Activated CD4-positive, alpha-beta memory T cell treated with anti-CD3 and anti-CD28 coated beads, Interleukin-2, amount 10 ng/mL, durations not matched to agents 7 days and 5 days (primary cell): Measurements from ENCODE around the gene CACNA1C. TPM values are rescaled to one million over a fixed set of nuclear protein-coding genes. Genes with fewer than 3 reads are reported as not detected.

Source experiments
- CTCF ChIA-PET: fragments of 350-600 bp; sonication (Branson Sonifier 250); formaldehyde crosslinking; loops from one replicate; lab custom pipeline; 2021; ENCODE audit warnings: antibody characterized with exemption, inconsistent platforms; lab: Charles Lee
- POLR2A ChIA-PET: fragments of 350-600 bp; sonication (Branson Sonifier 250); formaldehyde crosslinking; loops from one replicate; lab custom pipeline; 2021; ENCODE audit warnings: antibody characterized with exemption; lab: Charles Lee
- DNase-seq: peaks from one replicate; pipeline ENCODE4 v3.0.0-alpha.2; 2020
- H3K27ac Mint-ChIP-seq: one replicate; pipeline ENCODE4 v1.8.0; 2021; ENCODE audit warnings: mild to moderate bottlenecking, mixed read lengths
- H3K27me3 Mint-ChIP-seq: one replicate; pipeline ENCODE4 v1.8.0; 2021; ENCODE audit warnings: mixed read lengths
- H3K36me3 Mint-ChIP-seq: one replicate; pipeline ENCODE4 v1.8.0; 2021; ENCODE audit warnings: low read depth, mixed read lengths
- H3K4me1 Mint-ChIP-seq: one replicate; pipeline ENCODE4 v1.8.0; 2021; ENCODE audit warnings: mixed read lengths
- H3K4me3 Mint-ChIP-seq: one replicate; pipeline ENCODE4 v1.8.0; 2021; ENCODE audit warnings: mild to moderate bottlenecking, mixed read lengths
- H3K9me3 Mint-ChIP-seq: one replicate; pipeline ENCODE4 v1.8.0; 2021; ENCODE audit warnings: mixed read lengths
- total RNA-seq, 2 experiments: library from RNA; stranded (reverse); gene quantifications; one replicate each; pipeline ENCODE4 v1.2.3, GENCODE V29; 2021

CACNA1C gene
- total RNA-seq, 2 experiments from 2014 or later: 0.30 TPM

- DNase-seq: no peak
- Mint-ChIP-seq H3K27ac (no peak overlapping the region), H3K27me3 (peaks cover under 1% of the 10 kb centered on the region), H3K9me3 (no peaks in the 10 kb centered on the region), H3K36me3 (no peaks in the 10 kb centered on the region), H3K4me3 (no peak overlapping the region), H3K4me1 (peaks cover 1% of the 10 kb centered on the region)
- ChIA-PET POLR2A (interaction anchor here (1.6 kb wide), 1 partner anchor 14 kb away, joined by 3 read pairs; no protein-coding TSS in a partner anchor), CTCF (no interaction called here)
Observed at GRCh38 chr12:2550561-2551411, 498.0 kb downstream of the CACNA1C start.

GRCh38 chr12:2551412-2551900, 498.7 kb downstream of the CACNA1C start:
- Mint-ChIP-seq H3K27ac (no peak overlapping the region), H3K4me1 (peaks cover 1% of the 10 kb centered on the region), H3K36me3 (no peaks in the 10 kb centered on the region), H3K27me3 (peaks cover 5% of the 10 kb centered on the region), H3K9me3 (no peaks in the 10 kb centered on the region), H3K4me3 (no peak overlapping the region)
- CTCF ChIA-PET: no interaction called here
- no peak for DNase-seq
- POLR2A ChIA-PET: interaction anchor here (1.6 kb wide), 1 partner anchor 14 kb away, joined by 3 read pairs; no protein-coding TSS in a partner anchor

- ChIA-PET POLR2A (interaction anchor here (1.6 kb wide), 1 partner anchor 15 kb away, joined by 3 read pairs; no protein-coding TSS in a partner anchor), CTCF (no interaction called here)
- Mint-ChIP-seq H3K27me3 (peaks cover 10% of the 10 kb centered on the region), H3K27ac (no peak overlapping the region), H3K36me3 (no peaks in the 10 kb centered on the region), H3K4me3 (no peak overlapping the region), H3K9me3 (no peaks in the 10 kb centered on the region), H3K4me1 (peaks cover 1% of the 10 kb centered on the region)
- no peak for DNase-seq
Observed at GRCh38 chr12:2552000-2552756, 499.4 kb downstream of the CACNA1C start.

GRCh38 chr12:2553388-2554126, 500.8 kb downstream of the CACNA1C start:
- ChIA-PET POLR2A (no interaction called here), CTCF (no interaction called here)
- DNase-seq: no peak
- Mint-ChIP-seq H3K9me3 (no peaks in the 10 kb centered on the region), H3K4me3 (no peak overlapping the region), H3K27ac (no peak overlapping the region), H3K27me3 (peaks cover 10% of the 10 kb centered on the region), H3K36me3 (no peaks in the 10 kb centered on the region), H3K4me1 (peaks cover 1% of the 10 kb centered on the region)

GRCh38 chr12:2555487-2556082, 502.8 kb downstream of the CACNA1C start:
- POLR2A ChIA-PET: no interaction called here
- CTCF ChIA-PET: no interaction called here
- Mint-ChIP-seq H3K27me3 (peaks cover 15% of the 10 kb centered on the region), H3K9me3 (no peaks in the 10 kb centered on the region), H3K4me1 (peaks cover 1% of the 10 kb centered on the region), H3K27ac (no peak overlapping the region), H3K4me3 (no peak overlapping the region), H3K36me3 (no peaks in the 10 kb centered on the region)
- no peak for DNase-seq

- H3K27me3 Mint-ChIP-seq: peaks cover 19% of the 10 kb centered on the region
- ChIA-PET CTCF (no interaction called here), POLR2A (no interaction called here)
- DNase-seq: no peak
- H3K36me3 Mint-ChIP-seq: no peaks in the 10 kb centered on the region
- H3K27ac Mint-ChIP-seq: no peak overlapping the region
- H3K4me1 Mint-ChIP-seq: peaks cover 1% of the 10 kb centered on the region
- H3K4me3 Mint-ChIP-seq: no peak overlapping the region
- H3K9me3 Mint-ChIP-seq: no peaks in the 10 kb centered on the region
Observed at GRCh38 chr12:2557597-2557996, 504.8 kb downstream of the CACNA1C start.

- ChIA-PET CTCF (no interaction called here), POLR2A (no interaction called here)
- Mint-ChIP-seq H3K4me3 (no peak overlapping the region), H3K4me1 (no peaks in the 10 kb centered on the region), H3K27me3 (peaks cover 19% of the 10 kb centered on the region), H3K27ac (no peak overlapping the region), H3K9me3 (no peaks in the 10 kb centered on the region), H3K36me3 (no peaks in the 10 kb centered on the region)
- DNase-seq: no peak
Observed at GRCh38 chr12:2559931-2560330, 507.1 kb downstream of the CACNA1C start.

GRCh38 chr12:2560356-2560755, 507.6 kb downstream of the CACNA1C start:
- Mint-ChIP-seq H3K27me3 (peaks cover 19% of the 10 kb centered on the region), H3K9me3 (no peaks in the 10 kb centered on the region), H3K27ac (no peak overlapping the region), H3K36me3 (no peaks in the 10 kb centered on the region), H3K4me3 (no peak overlapping the region), H3K4me1 (no peaks in the 10 kb centered on the region)
- CTCF ChIA-PET: no interaction called here
- no peak for DNase-seq
- POLR2A ChIA-PET: no interaction called here

- no peak for DNase-seq
- POLR2A ChIA-PET: no interaction called here
- Mint-ChIP-seq H3K4me3 (no peak overlapping the region), H3K27me3 (peaks cover 16% of the 10 kb centered on the region), H3K4me1 (no peaks in the 10 kb centered on the region), H3K9me3 (no peaks in the 10 kb centered on the region), H3K36me3 (no peaks in the 10 kb centered on the region), H3K27ac (no peak overlapping the region)
- CTCF ChIA-PET: no interaction called here
Observed at GRCh38 chr12:2561367-2561766, 508.6 kb downstream of the CACNA1C start.

GRCh38 chr12:2562400-2562799, 509.6 kb downstream of the CACNA1C start:
- Mint-ChIP-seq H3K4me3 (no peak overlapping the region), H3K27ac (no peak overlapping the region), H3K4me1 (no peaks in the 10 kb centered on the region), H3K9me3 (no peaks in the 10 kb centered on the region), H3K27me3 (peaks cover 10% of the 10 kb centered on the region), H3K36me3 (no peaks in the 10 kb centered on the region)
- CTCF ChIA-PET: no interaction called here
- POLR2A ChIA-PET: no interaction called here
- no peak for DNase-seq

GRCh38 chr12:2563709-2564108, 510.9 kb downstream of the CACNA1C start:
- Mint-ChIP-seq H3K27ac (no peak overlapping the region), H3K4me1 (no peaks in the 10 kb centered on the region), H3K9me3 (no peaks in the 10 kb centered on the region), H3K27me3 (peaks cover 8% of the 10 kb centered on the region), H3K36me3 (no peaks in the 10 kb centered on the region), H3K4me3 (no peak overlapping the region)
- POLR2A ChIA-PET: no interaction called here
- DNase-seq: no peak
- CTCF ChIA-PET: no interaction called here

- DNase-seq: no peak
- no peaks in the 10 kb centered on the region for H3K36me3 Mint-ChIP-seq
- H3K27ac Mint-ChIP-seq: no peak overlapping the region
- ChIA-PET POLR2A (no interaction called here), CTCF (no interaction called here)
- no peak overlapping the region for H3K4me3 Mint-ChIP-seq
- H3K9me3 Mint-ChIP-seq: no peaks in the 10 kb centered on the region
- H3K27me3 Mint-ChIP-seq: peaks cover 18% of the 10 kb centered on the region
- H3K4me1 Mint-ChIP-seq: no peaks in the 10 kb centered on the region
Observed at GRCh38 chr12:2566161-2566560, 513.4 kb downstream of the CACNA1C start.
